ENCODE results near the gene CCDC171.
A peak's percentile ranks its signal among the peaks of the same experiment; 100 is the strongest.

Gene CCDC171

GRCh38 chr9:15867334-15867733 is 314.5 kb downstream of the CCDC171 start:
- Histone ChIP-seq H3K9me3 (ENCODE audit: insufficient read depth, low read length) (no peaks in the 10 kb centered on the region), H3K79me2 (ENCODE audit: insufficient read depth, low read length) (no peaks in the 10 kb centered on the region), H3K4me2 (ENCODE audit: low read depth, low read length, poor library complexity, severe bottlenecking) (no peak overlapping the region), H4K20me1 (ENCODE audit: low read depth, low read length) (no peaks in the 10 kb centered on the region), H3K4me3 (ENCODE audit: insufficient read depth, low read length, poor library complexity, severe bottlenecking) (no peak overlapping the region), H3F3A (ENCODE audit: insufficient read depth) (no peaks in the 10 kb centered on the region), H3K27ac (ENCODE audit: low read depth, low read length) (no peak overlapping the region), H3K27me3 (ENCODE audit: low read length) (no peaks in the 10 kb centered on the region), H3K9me2 (replicated peaks; ENCODE audit: insufficient read depth, low read length) (no peaks in the 10 kb centered on the region), H3K9ac (ENCODE audit: low read length) (no peak overlapping the region), H2AFZ (ENCODE audit: low read depth, low read length, severe bottlenecking) (no peak overlapping the region), H3K36me3 (ENCODE audit: low read length) (no peaks in the 10 kb centered on the region)
- TF ChIP-seq EZH2phosphoT487 (conservative IDR thresholded peaks at IDR 0.05; ENCODE audit: low read length): no peak
- TF ChIP-seq, protein P1, sequence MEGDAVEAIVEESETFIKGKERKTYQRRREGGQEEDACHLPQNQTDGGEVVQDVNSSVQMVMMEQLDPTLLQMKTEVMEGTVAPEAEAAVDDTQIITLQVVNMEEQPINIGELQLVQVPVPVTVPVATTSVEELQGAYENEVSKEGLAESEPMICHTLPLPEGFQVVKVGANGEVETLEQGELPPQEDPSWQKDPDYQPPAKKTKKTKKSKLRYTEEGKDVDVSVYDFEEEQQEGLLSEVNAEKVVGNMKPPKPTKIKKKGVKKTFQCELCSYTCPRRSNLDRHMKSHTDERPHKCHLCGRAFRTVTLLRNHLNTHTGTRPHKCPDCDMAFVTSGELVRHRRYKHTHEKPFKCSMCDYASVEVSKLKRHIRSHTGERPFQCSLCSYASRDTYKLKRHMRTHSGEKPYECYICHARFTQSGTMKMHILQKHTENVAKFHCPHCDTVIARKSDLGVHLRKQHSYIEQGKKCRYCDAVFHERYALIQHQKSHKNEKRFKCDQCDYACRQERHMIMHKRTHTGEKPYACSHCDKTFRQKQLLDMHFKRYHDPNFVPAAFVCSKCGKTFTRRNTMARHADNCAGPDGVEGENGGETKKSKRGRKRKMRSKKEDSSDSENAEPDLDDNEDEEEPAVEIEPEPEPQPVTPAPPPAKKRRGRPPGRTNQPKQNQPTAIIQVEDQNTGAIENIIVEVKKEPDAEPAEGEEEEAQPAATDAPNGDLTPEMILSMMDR (IDR thresholded peaks at IDR 0.05; ENCODE audit: insufficient read depth, low read length, poor library complexity, severe bottlenecking): no peak

DNA sequence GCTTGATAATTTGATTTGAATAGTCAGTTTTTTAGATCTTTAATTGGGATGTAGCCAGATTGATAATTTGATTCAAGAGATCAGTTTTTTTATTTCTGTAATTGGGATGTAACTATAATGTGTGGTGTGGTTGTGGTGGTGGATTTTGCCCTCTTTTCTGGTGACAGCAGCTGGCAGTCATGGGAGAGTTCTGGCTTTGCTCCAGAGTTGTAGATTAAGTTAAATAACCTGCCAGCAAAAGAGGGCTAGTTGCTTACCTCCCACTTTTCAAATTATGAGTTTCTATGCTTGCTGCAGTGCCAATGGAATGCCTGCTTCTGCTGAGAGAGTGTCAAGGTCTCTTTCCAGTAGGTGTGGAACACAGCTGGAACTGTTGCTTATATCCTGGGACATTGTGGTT is 315.1 kb downstream of the CCDC171 start:
- no peak overlapping the region for H3K4me2 ChIP-seq (ENCODE audit: low read depth, low read length, poor library complexity, severe bottlenecking)
- no peaks in the 10 kb centered on the region for H4K20me1 ChIP-seq (ENCODE audit: low read depth, low read length)
- no peaks in the 10 kb centered on the region for H3F3A ChIP-seq (ENCODE audit: insufficient read depth)
- H3K9me3 ChIP-seq (ENCODE audit: insufficient read depth, low read length): no peaks in the 10 kb centered on the region
- no peak overlapping the region for H2AFZ ChIP-seq (ENCODE audit: low read depth, low read length, severe bottlenecking)
- H3K9me2 ChIP-seq (replicated peaks; ENCODE audit: insufficient read depth, low read length): no peaks in the 10 kb centered on the region
- H3K36me3 ChIP-seq (ENCODE audit: low read length): no peaks in the 10 kb centered on the region
- TF ChIP-seq EZH2phosphoT487 (conservative IDR thresholded peaks at IDR 0.05; ENCODE audit: low read length): no peak
- TF ChIP-seq, protein P1 (IDR thresholded peaks at IDR 0.05; ENCODE audit: insufficient read depth, low read length, poor library complexity, severe bottlenecking): no peak
- no peaks in the 10 kb centered on the region for H3K79me2 ChIP-seq (ENCODE audit: insufficient read depth, low read length)
- no peaks in the 10 kb centered on the region for H3K27me3 ChIP-seq (ENCODE audit: low read length)
- no peak overlapping the region for H3K4me3 ChIP-seq (ENCODE audit: insufficient read depth, low read length, poor library complexity, severe bottlenecking)
- no peak overlapping the region for H3K9ac ChIP-seq (ENCODE audit: low read length)
- no peak overlapping the region for H3K27ac ChIP-seq (ENCODE audit: low read depth, low read length)

DNA sequence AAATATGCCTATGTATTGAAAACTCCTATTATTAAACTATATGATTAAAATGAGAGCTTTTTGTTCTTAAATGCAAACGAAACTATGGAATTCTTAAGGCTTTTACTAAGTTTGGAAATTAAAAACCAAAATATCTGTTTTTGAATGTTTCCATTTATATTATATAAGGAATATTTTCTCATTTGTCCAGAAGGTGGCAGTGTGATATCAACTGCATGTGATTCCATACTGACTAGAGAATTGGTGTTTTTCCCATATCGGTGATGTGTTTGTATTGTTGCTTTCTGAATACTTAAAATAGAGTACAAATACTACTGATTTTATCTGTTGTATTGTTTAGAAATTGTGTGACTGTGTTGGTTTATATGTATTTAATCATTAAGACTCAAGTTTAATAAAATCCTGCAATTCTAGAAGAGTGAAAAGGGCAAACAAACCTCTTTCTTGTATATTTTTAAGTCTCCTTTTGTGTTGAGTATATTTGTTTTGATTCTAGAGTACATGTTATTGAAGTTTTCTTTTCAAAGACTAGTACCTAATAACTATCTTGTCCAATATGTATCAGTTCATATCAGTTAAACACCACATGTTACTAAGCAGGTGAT is 320.8 kb downstream of the CCDC171 start:
- no peaks in the 10 kb centered on the region for H3K27me3 ChIP-seq (ENCODE audit: low read length)
- no peak for TF ChIP-seq EZH2phosphoT487 (conservative IDR thresholded peaks at IDR 0.05; ENCODE audit: low read length)
- TF ChIP-seq, protein P1 (IDR thresholded peaks at IDR 0.05; ENCODE audit: insufficient read depth, low read length, poor library complexity, severe bottlenecking): peak; percentile 85
- no peaks in the 10 kb centered on the region for H3K79me2 ChIP-seq (ENCODE audit: insufficient read depth, low read length)
- no peak overlapping the region for H3K4me2 ChIP-seq (ENCODE audit: low read depth, low read length, poor library complexity, severe bottlenecking)
- H3K9ac ChIP-seq (ENCODE audit: low read length): no peak overlapping the region
- no peaks in the 10 kb centered on the region for H3K9me2 ChIP-seq (replicated peaks; ENCODE audit: insufficient read depth, low read length)
- H3K36me3 ChIP-seq (ENCODE audit: low read length): no peaks in the 10 kb centered on the region
- H3F3A ChIP-seq (ENCODE audit: insufficient read depth): no peaks in the 10 kb centered on the region
- H2AFZ ChIP-seq (ENCODE audit: low read depth, low read length, severe bottlenecking): no peak overlapping the region
- H3K9me3 ChIP-seq (ENCODE audit: insufficient read depth, low read length): no peaks in the 10 kb centered on the region
- no peak overlapping the region for H3K27ac ChIP-seq (ENCODE audit: low read depth, low read length)
- no peaks in the 10 kb centered on the region for H4K20me1 ChIP-seq (ENCODE audit: low read depth, low read length)
- no peak overlapping the region for H3K4me3 ChIP-seq (ENCODE audit: insufficient read depth, low read length, poor library complexity, severe bottlenecking)

Measured in SU-DHL-6 (cell line).